HEK293 (cell line): ENCODE measurements around the gene HYDIN.

Source experiments
- CTCF ChIA-PET: fragments of 350-600 bp; formaldehyde crosslinking; extraction: SDS; loops from one replicate; lab custom pipeline; 2021; ENCODE audit warnings: antibody characterized with exemption; lab: Yijun Ruan, JAX
- POLR2A ChIA-PET: fragments of 300-600 bp; formaldehyde crosslinking; extraction: SDS; loops from one replicate; lab custom pipeline; 2020; ENCODE audit warnings: antibody characterized with exemption, inconsistent platforms; lab: Yijun Ruan, JAX
- H3K27ac ChIP-seq: fragments of 200-500 bp; sonication (Bioruptor generic); 2 replicates; pipeline ENCODE4 v1.5.1; 2014; ENCODE audit warnings: low read depth, low read length, control low read depth, inconsistent platforms; ENCODE audit errors: extremely low read depth
- H3K36me3 ChIP-seq, 2 experiments: fragments of 200-500 bp in 1 of 2; sonication (Bioruptor generic) in 1 of 2; 1 replicate in 1 of 2; 2 replicates in 1 of 2; pipeline ENCODE4 v1.5.1; 2014 to 2017; ENCODE audit warnings: inconsistent platforms in 2 of 2, low read length in 2 of 2; ENCODE audit not compliant: control insufficient read depth in 2 of 2, insufficient read depth in 1 of 2
- H3K4me1 ChIP-seq: fragments of 200-500 bp; sonication (Bioruptor generic); 2 replicates; pipeline ENCODE4 v1.5.1; 2014; ENCODE audit warnings: mild to moderate bottlenecking, low read length, inconsistent platforms; ENCODE audit not compliant: control insufficient read depth, insufficient read depth
- H3K4me3 ChIP-seq: 2 replicates; pipeline ENCODE4 v1.5.1; 2011; ENCODE audit warnings: low read depth, mild to moderate bottlenecking, control low read depth, low read length, moderate library complexity
- H3K9me3 ChIP-seq: fragments of 200-500 bp; sonication (Bioruptor generic); 2 replicates; pipeline ENCODE4 v1.5.1; 2014; ENCODE audit warnings: low read depth, low read length, inconsistent platforms; ENCODE audit not compliant: control insufficient read depth, insufficient read depth
- HOXC10 ChIP-seq: sonication (generic); formaldehyde crosslinking; IDR thresholded peaks from 2 replicates; pipeline ENCODE4 v1.8.1; 2023; ENCODE audit warnings: mild to moderate bottlenecking, missing genetic modification reagents
- KLF10 ChIP-seq: fragments of 450-650 bp; IDR thresholded peaks from 2 replicates; pipeline ENCODE4 v1.5.1; 2018; ENCODE audit warnings: missing biosample characterization, mild to moderate bottlenecking, missing genetic modification characterization
- ZBTB17 ChIP-seq: fragments of 450-650 bp; formaldehyde crosslinking; IDR thresholded peaks from 2 replicates; pipeline ENCODE4 v1.5.1; 2016; ENCODE audit warnings: missing biosample characterization, missing genetic modification characterization
- ZEB2 ChIP-seq: fragments of 450-650 bp; formaldehyde crosslinking; IDR thresholded peaks from 2 replicates; pipeline ENCODE4 v1.5.1; 2016; ENCODE audit warnings: missing biosample characterization, missing genetic modification characterization
- ZIC2 ChIP-seq: fragments of 450-650 bp; formaldehyde crosslinking; IDR thresholded peaks from 2 replicates; pipeline ENCODE4 v1.5.1; 2016; ENCODE audit warnings: missing biosample characterization, missing genetic modification characterization
- ZNF19 ChIP-seq: fragments of 450-650 bp; formaldehyde crosslinking; IDR thresholded peaks from 2 replicates; pipeline ENCODE4; 2016; ENCODE audit warnings: missing biosample characterization, missing genetic modification characterization, low read depth
- ZNF221 ChIP-seq: fragments of 450-650 bp; formaldehyde crosslinking; IDR thresholded peaks from 2 replicates; pipeline ENCODE4 v1.5.1; 2017; ENCODE audit warnings: missing biosample characterization, missing genetic modification characterization, borderline replicate concordance
- ZNF335 ChIP-seq: fragments of 450-650 bp; formaldehyde crosslinking; conservative IDR thresholded peaks from 2 replicates; pipeline ENCODE4 v1.5.1; 2016; ENCODE audit warnings: missing biosample characterization, missing genetic modification characterization
- ZNF354C ChIP-seq: fragments of 450-650 bp; formaldehyde crosslinking; IDR thresholded peaks from 2 replicates; pipeline ENCODE4 v1.5.1; 2016; ENCODE audit warnings: missing biosample characterization, missing genetic modification characterization, low read depth, borderline replicate concordance
- ZNF600 ChIP-seq: fragments of 450-650 bp; formaldehyde crosslinking; IDR thresholded peaks from 2 replicates; pipeline ENCODE4 v1.5.1; 2016; ENCODE audit warnings: missing biosample characterization, missing genetic modification characterization
- ZNF776 ChIP-seq: fragments of 450-650 bp; formaldehyde crosslinking; IDR thresholded peaks from 2 replicates; pipeline ENCODE4 v1.5.0; 2017; ENCODE audit warnings: missing biosample characterization, missing genetic modification characterization, borderline replicate concordance
- ZNF837 ChIP-seq: fragments of 450-650 bp; formaldehyde crosslinking; IDR thresholded peaks from 2 replicates; pipeline ENCODE4 v1.5.1; 2016; ENCODE audit warnings: missing biosample characterization, missing genetic modification characterization
- TF ChIP-seq, protein P1 (sequence below): fragments of 450-650 bp; formaldehyde crosslinking; IDR thresholded peaks from 2 replicates; pipeline ENCODE4 v1.5.1; 2016; ENCODE audit warnings: missing biosample characterization, missing genetic modification characterization
- TF ChIP-seq, protein P2 (sequence below): fragments of 450-650 bp; formaldehyde crosslinking; IDR thresholded peaks from 2 replicates; pipeline ENCODE4 v1.5.1; 2016; ENCODE audit warnings: missing biosample characterization, missing genetic modification characterization
- TF ChIP-seq, protein P3 (sequence below): fragments of 450-650 bp; formaldehyde crosslinking; IDR thresholded peaks from 2 replicates; pipeline ENCODE4 v1.5.1; 2016; ENCODE audit warnings: missing biosample characterization, missing genetic modification characterization, borderline replicate concordance
- TF ChIP-seq, protein P4 (sequence below): IDR thresholded peaks from 2 replicates; pipeline ENCODE4 v1.6.1; 2011; ENCODE audit warnings: mild to moderate bottlenecking, low read depth, low read length, borderline replicate concordance

Gene HYDIN

DNA sequence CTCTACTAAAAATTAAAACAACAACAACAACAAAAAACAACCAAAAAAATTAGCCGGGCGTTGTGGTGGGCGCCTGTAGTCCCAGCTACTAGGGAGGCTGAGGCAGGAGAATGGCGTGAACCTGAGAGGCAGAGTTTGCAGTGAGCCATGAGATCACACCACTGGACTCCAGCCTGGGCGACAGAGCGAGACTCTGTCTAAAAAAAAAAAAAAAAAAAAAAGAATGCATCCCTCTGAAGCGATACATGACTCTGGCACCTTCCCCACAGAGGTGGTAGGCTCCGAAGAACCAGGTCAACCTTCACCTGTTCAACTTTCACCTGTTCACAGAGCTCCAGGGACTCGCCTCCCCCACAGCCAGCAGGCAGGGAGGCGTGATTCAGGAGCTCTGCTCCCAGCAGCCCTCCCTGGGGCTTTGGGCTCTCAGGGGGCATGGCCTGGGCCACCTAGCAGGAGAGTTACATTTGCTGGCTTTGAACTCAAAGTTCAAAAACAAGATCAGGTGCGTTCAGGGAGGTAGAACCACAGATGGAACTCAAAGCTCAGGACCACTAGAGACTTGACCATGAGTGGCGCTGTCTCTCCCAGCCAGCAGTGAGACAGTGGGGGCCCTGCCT is 435.1 kb downstream of the HYDIN start:
- ChIA-PET CTCF (no interaction called here), POLR2A (no interaction called here)
- TF ChIP-seq, protein P1, sequence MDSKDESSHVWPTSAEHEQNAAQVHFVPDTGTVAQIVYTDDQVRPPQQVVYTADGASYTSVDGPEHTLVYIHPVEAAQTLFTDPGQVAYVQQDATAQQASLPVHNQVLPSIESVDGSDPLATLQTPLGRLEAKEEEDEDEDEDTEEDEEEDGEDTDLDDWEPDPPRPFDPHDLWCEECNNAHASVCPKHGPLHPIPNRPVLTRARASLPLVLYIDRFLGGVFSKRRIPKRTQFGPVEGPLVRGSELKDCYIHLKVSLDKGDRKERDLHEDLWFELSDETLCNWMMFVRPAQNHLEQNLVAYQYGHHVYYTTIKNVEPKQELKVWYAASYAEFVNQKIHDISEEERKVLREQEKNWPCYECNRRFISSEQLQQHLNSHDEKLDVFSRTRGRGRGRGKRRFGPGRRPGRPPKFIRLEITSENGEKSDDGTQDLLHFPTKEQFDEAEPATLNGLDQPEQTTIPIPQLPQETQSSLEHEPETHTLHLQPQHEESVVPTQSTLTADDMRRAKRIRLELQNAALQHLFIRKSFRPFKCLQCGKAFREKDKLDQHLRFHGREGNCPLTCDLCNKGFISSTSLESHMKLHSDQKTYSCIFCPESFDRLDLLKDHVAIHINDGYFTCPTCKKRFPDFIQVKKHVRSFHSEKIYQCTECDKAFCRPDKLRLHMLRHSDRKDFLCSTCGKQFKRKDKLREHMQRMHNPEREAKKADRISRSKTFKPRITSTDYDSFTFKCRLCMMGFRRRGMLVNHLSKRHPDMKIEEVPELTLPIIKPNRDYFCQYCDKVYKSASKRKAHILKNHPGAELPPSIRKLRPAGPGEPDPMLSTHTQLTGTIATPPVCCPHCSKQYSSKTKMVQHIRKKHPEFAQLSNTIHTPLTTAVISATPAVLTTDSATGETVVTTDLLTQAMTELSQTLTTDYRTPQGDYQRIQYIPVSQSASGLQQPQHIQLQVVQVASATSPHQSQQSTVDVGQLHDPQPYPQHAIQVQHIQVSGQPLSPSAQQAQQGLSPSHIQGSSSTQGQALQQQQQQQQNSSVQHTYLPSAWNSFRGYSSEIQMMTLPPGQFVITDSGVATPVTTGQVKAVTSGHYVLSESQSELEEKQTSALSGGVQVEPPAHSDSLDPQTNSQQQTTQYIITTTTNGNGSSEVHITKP (tag by site-specific recombination), result 0 out of 2 replicates have a peak, but pooled peaks have one; percentile 7
- TF ChIP-seq ZBTB17 (tag by site-specific recombination), result 0 out of 2 replicates have a peak, but pooled peaks have one; percentile 30
- TF ChIP-seq, protein P2, sequence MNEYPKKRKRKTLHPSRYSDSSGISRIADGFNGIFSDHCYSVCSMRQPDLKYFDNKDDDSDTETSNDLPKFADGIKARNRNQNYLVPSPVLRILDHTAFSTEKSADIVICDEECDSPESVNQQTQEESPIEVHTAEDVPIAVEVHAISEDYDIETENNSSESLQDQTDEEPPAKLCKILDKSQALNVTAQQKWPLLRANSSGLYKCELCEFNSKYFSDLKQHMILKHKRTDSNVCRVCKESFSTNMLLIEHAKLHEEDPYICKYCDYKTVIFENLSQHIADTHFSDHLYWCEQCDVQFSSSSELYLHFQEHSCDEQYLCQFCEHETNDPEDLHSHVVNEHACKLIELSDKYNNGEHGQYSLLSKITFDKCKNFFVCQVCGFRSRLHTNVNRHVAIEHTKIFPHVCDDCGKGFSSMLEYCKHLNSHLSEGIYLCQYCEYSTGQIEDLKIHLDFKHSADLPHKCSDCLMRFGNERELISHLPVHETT (tag by site-specific recombination), result no peak
- no peaks in the 10 kb centered on the region for H3K9me3 ChIP-seq
- no peaks in the 10 kb centered on the region for H3K4me1 ChIP-seq
- H3K36me3 ChIP-seq, result peaks cover 0 to 13% of the 10 kb centered on the region in 2 experiments; a peak in 1 of 3 replicates
- H3K4me3 ChIP-seq, result no peak overlapping the region
- no peak overlapping the region for H3K27ac ChIP-seq

DNA sequence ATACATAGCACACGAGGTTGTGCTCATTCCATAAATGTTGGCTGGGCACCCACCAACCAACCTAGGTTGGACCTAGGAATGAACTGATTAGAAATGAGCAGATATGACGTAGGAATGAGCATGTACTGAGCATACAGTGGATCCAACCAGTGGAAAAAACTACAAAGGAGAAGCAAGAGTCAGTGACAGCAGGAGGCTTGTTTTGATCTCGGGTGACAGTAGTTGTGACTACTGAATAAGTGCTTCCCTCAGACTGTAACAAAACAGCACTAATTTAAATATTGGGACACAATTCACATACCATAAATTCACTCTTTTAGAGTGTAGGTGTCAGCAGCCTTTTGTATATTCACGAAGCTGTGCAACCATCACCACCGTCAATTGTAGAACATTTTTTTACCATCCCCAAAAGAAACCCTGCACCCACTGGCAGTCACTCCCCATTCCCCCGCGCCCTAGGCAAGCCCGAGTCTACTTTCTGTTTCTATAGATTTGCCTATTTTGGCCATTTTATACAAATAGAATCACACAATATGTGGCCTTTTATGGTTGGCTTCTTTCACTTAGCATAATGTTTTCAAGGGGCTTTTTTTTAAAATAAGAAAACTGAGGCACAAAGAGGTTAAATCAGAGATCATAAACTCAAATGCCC is 436.5 kb downstream of the HYDIN start:
- no peak overlapping the region for H3K4me3 ChIP-seq
- no peak for TF ChIP-seq KLF10 (tag by site-specific recombination)
- no peak for TF ChIP-seq ZNF221 (tag by site-specific recombination)
- TF ChIP-seq ZNF600 (tag by site-specific recombination), result no peak
- no peak for TF ChIP-seq ZNF19
- no peak for TF ChIP-seq HOXC10 (CRISPR knock-in tag)
- no peak overlapping the region for H3K27ac ChIP-seq
- ChIA-PET CTCF (no interaction called here), POLR2A (no interaction called here)
- H3K4me1 ChIP-seq, result no peaks in the 10 kb centered on the region
- no peaks in the 10 kb centered on the region for H3K9me3 ChIP-seq
- peaks cover 0 to 14% of the 10 kb centered on the region in 2 experiments; a peak in 1 of 3 replicates for H3K36me3 ChIP-seq

DNA sequence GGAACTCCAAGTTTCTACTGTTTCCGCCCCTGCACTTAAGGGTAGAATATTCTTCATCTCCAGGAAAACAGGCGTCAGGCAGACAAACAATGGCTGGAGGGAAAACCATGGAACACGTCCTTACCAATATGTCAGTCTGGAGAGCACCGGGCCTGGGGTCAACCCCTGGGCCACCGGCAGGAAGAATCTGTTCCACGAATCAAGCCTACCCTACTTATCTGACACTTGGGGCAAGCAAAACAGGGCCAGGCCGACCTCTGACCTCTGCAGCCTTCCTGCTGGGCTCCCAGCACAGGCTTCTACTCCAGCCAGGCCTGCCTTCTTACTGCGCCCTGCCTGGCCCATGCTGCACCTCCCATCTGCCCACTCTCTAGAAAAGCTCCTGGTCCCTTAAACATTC is 439.7 kb downstream of the HYDIN start:
- ChIA-PET CTCF (no interaction called here), POLR2A (no interaction called here)
- no peak overlapping the region for H3K27ac ChIP-seq
- TF ChIP-seq, protein P3, sequence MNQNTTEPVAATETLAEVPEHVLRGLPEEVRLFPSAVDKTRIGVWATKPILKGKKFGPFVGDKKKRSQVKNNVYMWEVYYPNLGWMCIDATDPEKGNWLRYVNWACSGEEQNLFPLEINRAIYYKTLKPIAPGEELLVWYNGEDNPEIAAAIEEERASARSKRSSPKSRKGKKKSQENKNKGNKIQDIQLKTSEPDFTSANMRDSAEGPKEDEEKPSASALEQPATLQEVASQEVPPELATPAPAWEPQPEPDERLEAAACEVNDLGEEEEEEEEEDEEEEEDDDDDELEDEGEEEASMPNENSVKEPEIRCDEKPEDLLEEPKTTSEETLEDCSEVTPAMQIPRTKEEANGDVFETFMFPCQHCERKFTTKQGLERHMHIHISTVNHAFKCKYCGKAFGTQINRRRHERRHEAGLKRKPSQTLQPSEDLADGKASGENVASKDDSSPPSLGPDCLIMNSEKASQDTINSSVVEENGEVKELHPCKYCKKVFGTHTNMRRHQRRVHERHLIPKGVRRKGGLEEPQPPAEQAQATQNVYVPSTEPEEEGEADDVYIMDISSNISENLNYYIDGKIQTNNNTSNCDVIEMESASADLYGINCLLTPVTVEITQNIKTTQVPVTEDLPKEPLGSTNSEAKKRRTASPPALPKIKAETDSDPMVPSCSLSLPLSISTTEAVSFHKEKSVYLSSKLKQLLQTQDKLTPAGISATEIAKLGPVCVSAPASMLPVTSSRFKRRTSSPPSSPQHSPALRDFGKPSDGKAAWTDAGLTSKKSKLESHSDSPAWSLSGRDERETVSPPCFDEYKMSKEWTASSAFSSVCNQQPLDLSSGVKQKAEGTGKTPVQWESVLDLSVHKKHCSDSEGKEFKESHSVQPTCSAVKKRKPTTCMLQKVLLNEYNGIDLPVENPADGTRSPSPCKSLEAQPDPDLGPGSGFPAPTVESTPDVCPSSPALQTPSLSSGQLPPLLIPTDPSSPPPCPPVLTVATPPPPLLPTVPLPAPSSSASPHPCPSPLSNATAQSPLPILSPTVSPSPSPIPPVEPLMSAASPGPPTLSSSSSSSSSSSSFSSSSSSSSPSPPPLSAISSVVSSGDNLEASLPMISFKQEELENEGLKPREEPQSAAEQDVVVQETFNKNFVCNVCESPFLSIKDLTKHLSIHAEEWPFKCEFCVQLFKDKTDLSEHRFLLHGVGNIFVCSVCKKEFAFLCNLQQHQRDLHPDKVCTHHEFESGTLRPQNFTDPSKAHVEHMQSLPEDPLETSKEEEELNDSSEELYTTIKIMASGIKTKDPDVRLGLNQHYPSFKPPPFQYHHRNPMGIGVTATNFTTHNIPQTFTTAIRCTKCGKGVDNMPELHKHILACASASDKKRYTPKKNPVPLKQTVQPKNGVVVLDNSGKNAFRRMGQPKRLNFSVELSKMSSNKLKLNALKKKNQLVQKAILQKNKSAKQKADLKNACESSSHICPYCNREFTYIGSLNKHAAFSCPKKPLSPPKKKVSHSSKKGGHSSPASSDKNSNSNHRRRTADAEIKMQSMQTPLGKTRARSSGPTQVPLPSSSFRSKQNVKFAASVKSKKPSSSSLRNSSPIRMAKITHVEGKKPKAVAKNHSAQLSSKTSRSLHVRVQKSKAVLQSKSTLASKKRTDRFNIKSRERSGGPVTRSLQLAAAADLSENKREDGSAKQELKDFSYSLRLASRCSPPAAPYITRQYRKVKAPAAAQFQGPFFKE (tag by site-specific recombination), result no peak
- TF ChIP-seq ZNF776 (tag by site-specific recombination) (no peak), ZEB2 (tag by site-specific recombination) (no peak), ZNF335 (tag by site-specific recombination) (no peak), ZIC2 (no peak), ZNF354C (tag by site-specific recombination) (no peak), ZNF837 (tag by site-specific recombination) (no peak)
- TF ChIP-seq, protein P4, sequence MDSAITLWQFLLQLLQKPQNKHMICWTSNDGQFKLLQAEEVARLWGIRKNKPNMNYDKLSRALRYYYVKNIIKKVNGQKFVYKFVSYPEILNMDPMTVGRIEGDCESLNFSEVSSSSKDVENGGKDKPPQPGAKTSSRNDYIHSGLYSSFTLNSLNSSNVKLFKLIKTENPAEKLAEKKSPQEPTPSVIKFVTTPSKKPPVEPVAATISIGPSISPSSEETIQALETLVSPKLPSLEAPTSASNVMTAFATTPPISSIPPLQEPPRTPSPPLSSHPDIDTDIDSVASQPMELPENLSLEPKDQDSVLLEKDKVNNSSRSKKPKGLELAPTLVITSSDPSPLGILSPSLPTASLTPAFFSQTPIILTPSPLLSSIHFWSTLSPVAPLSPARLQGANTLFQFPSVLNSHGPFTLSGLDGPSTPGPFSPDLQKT, result no peak

More for the DNA sequence above, 439.7 kb downstream of the HYDIN start:
- no peaks in the 10 kb centered on the region for H3K4me1 ChIP-seq
- no peaks in the 10 kb centered on the region for H3K9me3 ChIP-seq
- no peak overlapping the region for H3K4me3 ChIP-seq
- H3K36me3 ChIP-seq, result peaks cover 0 to 12% of the 10 kb centered on the region in 2 experiments; a peak in 1 of 3 replicates
